ENCODE measurements around the gene LY6G6C.

GRCh38 chr6:31710523-31711219 lies 10.9 kb downstream of the LY6G6C start:
- TF ChIP-seq CTCF (IDR thresholded peaks at IDR 0.05) = no peak
- no peak for TF ChIP-seq POLR2A (IDR thresholded peaks at IDR 0.05)
